CD4-positive, alpha-beta T cell treated with Interleukin-6 at 100 ng/mL for 8 hours (primary cell): Measurements from ENCODE around the gene VAMP5.

Source experiments
- DNase-seq: peaks from one replicate; pipeline ENCODE4 v3.0.0-alpha.2; 2020; ENCODE audit warnings: mixed read lengths, low spot score

VAMP5 gene

DNA sequence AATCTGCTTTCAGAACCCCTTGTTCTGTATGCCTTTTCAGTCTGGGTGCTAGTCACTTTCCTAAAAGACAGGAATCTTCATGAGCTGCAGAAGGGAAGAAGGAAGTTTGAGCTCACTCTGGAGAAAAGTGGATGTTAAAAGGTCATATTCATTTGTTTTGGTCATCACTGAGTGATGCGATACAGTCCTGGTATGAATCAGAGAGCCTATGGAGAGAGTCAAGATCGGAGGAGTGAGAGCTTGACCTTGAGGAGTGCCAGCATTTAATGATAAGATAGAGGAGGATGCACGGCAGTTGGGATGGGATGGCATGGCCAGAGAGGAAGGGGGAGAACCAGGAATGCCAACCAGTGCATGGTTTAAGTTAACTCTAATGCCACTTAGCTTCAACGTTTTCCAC lies 51.4 kb downstream of the VAMP5 start:
- DNase-seq, result no peak

GRCh38 chr2:85642725-85643124 lies 58.5 kb downstream of the VAMP5 start:
- DNase-seq, result no peak
